Measurements from ENCODE around the gene MARCO. TPM values are rescaled to one million over a fixed set of nuclear protein-coding genes. Genes with fewer than 3 reads are reported as not detected.

The MARCO gene
- polyA plus RNA-seq, 1 of the 3 experiments (the other 2 are of a cell fraction), result not detected

GRCh38 chr2:118937817-118938216 lies 4.2 kb upstream of the MARCO start:
- H3K27me3 ChIP-seq (ENCODE audit: insufficient read depth), result no peaks in the 10 kb centered on the region
- no peaks in the 10 kb centered on the region for H3F3A ChIP-seq (replicated peaks; ENCODE audit: insufficient read depth)
- H3K9me3 ChIP-seq, result no peaks in the 10 kb centered on the region
- no peak overlapping the region for H3K27ac ChIP-seq (ENCODE audit: low read depth in 2 of 2, low read length in 1 of 2)
- no peak for TF ChIP-seq PBX3 (IDR thresholded peaks at IDR 0.05)
- TF ChIP-seq SMC3 (IDR thresholded peaks at IDR 0.05; ENCODE audit: low read depth, low read length), result no peak
- TF ChIP-seq USF1 (IDR thresholded peaks at IDR 0.05; ENCODE audit: borderline replicate concordance, low read depth), result no peak
- TF ChIP-seq, protein P1, sequence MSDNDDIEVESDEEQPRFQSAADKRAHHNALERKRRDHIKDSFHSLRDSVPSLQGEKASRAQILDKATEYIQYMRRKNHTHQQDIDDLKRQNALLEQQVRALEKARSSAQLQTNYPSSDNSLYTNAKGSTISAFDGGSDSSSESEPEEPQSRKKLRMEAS (IDR thresholded peaks at IDR 0.05; ENCODE audit: low read depth), result no peak
- no peak for TF ChIP-seq JUND (IDR thresholded peaks at IDR 0.05)
- TF ChIP-seq CTCF (IDR thresholded peaks at IDR 0.05), result no peak
- TF ChIP-seq FOXM1 (IDR thresholded peaks at IDR 0.05; ENCODE audit: low read depth), result no peak
- no peak for TF ChIP-seq FOXJ3 (CRISPR knock-in tag; IDR thresholded peaks at IDR 0.05)
- no peak for TF ChIP-seq GATA2 (CRISPR knock-in tag; IDR thresholded peaks at IDR 0.05)
- TF ChIP-seq, protein P2, sequence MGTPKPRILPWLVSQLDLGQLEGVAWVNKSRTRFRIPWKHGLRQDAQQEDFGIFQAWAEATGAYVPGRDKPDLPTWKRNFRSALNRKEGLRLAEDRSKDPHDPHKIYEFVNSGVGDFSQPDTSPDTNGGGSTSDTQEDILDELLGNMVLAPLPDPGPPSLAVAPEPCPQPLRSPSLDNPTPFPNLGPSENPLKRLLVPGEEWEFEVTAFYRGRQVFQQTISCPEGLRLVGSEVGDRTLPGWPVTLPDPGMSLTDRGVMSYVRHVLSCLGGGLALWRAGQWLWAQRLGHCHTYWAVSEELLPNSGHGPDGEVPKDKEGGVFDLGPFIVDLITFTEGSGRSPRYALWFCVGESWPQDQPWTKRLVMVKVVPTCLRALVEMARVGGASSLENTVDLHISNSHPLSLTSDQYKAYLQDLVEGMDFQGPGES (IDR thresholded peaks at IDR 0.05; ENCODE audit: low read depth, low read length), result no peak
- TF ChIP-seq EP300 (IDR thresholded peaks at IDR 0.05; ENCODE audit: borderline replicate concordance in 1 of 2, low read depth in 1 of 2, low read length in 1 of 2), result no peak
- no peak for TF ChIP-seq TEAD4 (IDR thresholded peaks at IDR 0.05; ENCODE audit: borderline replicate concordance, insufficient read depth)
- no peak for TF ChIP-seq ZBTB33 (IDR thresholded peaks at IDR 0.05; ENCODE audit: borderline replicate concordance, low read depth)
- TF ChIP-seq FOSL2 (IDR thresholded peaks at IDR 0.05; ENCODE audit: borderline replicate concordance, low read depth), result no peak
- TF ChIP-seq POLR2AphosphoS5 (IDR thresholded peaks at IDR 0.05; ENCODE audit: low read depth, low read length), result no peak
- TF ChIP-seq MEF2A (IDR thresholded peaks at IDR 0.05; ENCODE audit: borderline replicate concordance, low read depth), result no peak
- TF ChIP-seq RCOR1 (IDR thresholded peaks at IDR 0.05; ENCODE audit: low read length), result no peak
- no peak for TF ChIP-seq RFX5 (IDR thresholded peaks at IDR 0.05; ENCODE audit: low read length)
- no peak for TF ChIP-seq CHD2 (IDR thresholded peaks at IDR 0.05; ENCODE audit: low read length, partially characterized antibody)
- no peaks in the 10 kb centered on the region for H3K9me2 ChIP-seq
- no peaks in the 10 kb centered on the region for H3K4me1 ChIP-seq (ENCODE audit: control insufficient read depth in 1 of 2, insufficient read depth in 2 of 2, low read depth in 1 of 2, low read length in 1 of 2)
- H2AFZ ChIP-seq (ENCODE audit: low read depth), result no peak overlapping the region
- no peak overlapping the region for H3K9ac ChIP-seq
- ChIA-PET CTCF (interaction anchor here (1.7 kb wide), 1 partner anchor 57 kb away, joined by 5 read pairs; no protein-coding TSS in a partner anchor), POLR2A (no interaction called here)
- WGBS (ENCODE audit: low lambda C conversion rate), result 0% methylated on average over 1 of the region's 1 CpG
- no peaks in the 10 kb centered on the region for H3K79me2 ChIP-seq (ENCODE audit: insufficient read depth)
- H3K36me3 ChIP-seq (replicated peaks in 1 of 2; ENCODE audit: control insufficient read depth in 1 of 2, insufficient read depth in 2 of 2, low read length in 1 of 2), result no peaks in the 10 kb centered on the region
- DNase-seq, result no peak
- H4K20me1 ChIP-seq (ENCODE audit: insufficient read depth), result no peaks in the 10 kb centered on the region
- H3K4me3 ChIP-seq (ENCODE audit: low read depth in 2 of 2, low read length in 1 of 2), result no peak overlapping the region
- H3K4me2 ChIP-seq, result no peak overlapping the region

Data from SK-N-SH (cell line).